HEK293 (cell line): Measurements from ENCODE around the gene MAP3K6.

Experiments used
- MYNN ChIP-seq: fragments of 450-650 bp; formaldehyde crosslinking; IDR thresholded peaks from 2 replicates; pipeline ENCODE4 v1.5.1; 2016; ENCODE audit warnings: missing biosample characterization, missing genetic modification characterization, borderline replicate concordance
- ZNF239 ChIP-seq: fragments of 450-650 bp; formaldehyde crosslinking; IDR thresholded peaks from 2 replicates; pipeline ENCODE4 v1.5.1; 2016; ENCODE audit warnings: missing biosample characterization, missing genetic modification characterization
- TF ChIP-seq, protein P1 (sequence below): fragments of 450-650 bp; formaldehyde crosslinking; IDR thresholded peaks from 2 replicates; pipeline ENCODE4 v1.5.1; 2016; ENCODE audit warnings: missing biosample characterization, missing genetic modification characterization
- TF ChIP-seq, protein P2 (sequence below): fragments of 450-650 bp; formaldehyde crosslinking; IDR thresholded peaks from 2 replicates; pipeline ENCODE4 v1.5.1; 2016; ENCODE audit warnings: missing biosample characterization, missing genetic modification characterization, low read depth
- TF ChIP-seq, protein P3 (sequence below): fragments of 450-650 bp; formaldehyde crosslinking; IDR thresholded peaks from 2 replicates; pipeline ENCODE4 v1.5.1; 2016; ENCODE audit warnings: missing biosample characterization, missing genetic modification characterization

DNA sequence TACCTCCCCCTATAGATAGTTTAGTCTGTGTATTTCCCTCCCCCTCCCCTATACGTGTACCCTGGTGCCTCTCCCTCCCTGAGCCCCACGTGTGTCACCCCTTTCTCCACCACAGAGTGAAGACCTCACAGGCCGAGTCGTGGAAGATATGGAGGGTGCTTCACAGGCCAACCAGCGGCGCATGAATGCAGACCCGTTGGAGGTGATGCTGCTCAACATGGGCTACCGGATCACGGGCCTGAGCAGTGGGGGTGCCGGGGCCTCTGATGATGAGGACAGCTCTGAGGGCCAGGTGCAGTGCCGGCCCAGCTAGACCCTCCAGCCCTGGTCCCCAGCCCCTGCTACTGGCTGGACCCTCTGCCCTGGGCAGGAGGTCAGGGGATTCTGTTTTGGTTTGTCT is 60.7 kb downstream of the MAP3K6 start:
- TF ChIP-seq, protein P1, sequence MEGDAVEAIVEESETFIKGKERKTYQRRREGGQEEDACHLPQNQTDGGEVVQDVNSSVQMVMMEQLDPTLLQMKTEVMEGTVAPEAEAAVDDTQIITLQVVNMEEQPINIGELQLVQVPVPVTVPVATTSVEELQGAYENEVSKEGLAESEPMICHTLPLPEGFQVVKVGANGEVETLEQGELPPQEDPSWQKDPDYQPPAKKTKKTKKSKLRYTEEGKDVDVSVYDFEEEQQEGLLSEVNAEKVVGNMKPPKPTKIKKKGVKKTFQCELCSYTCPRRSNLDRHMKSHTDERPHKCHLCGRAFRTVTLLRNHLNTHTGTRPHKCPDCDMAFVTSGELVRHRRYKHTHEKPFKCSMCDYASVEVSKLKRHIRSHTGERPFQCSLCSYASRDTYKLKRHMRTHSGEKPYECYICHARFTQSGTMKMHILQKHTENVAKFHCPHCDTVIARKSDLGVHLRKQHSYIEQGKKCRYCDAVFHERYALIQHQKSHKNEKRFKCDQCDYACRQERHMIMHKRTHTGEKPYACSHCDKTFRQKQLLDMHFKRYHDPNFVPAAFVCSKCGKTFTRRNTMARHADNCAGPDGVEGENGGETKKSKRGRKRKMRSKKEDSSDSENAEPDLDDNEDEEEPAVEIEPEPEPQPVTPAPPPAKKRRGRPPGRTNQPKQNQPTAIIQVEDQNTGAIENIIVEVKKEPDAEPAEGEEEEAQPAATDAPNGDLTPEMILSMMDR: no peak
- TF ChIP-seq ZNF239 (tag by site-specific recombination) (no peak), MYNN (no peak)
- TF ChIP-seq, protein P2, sequence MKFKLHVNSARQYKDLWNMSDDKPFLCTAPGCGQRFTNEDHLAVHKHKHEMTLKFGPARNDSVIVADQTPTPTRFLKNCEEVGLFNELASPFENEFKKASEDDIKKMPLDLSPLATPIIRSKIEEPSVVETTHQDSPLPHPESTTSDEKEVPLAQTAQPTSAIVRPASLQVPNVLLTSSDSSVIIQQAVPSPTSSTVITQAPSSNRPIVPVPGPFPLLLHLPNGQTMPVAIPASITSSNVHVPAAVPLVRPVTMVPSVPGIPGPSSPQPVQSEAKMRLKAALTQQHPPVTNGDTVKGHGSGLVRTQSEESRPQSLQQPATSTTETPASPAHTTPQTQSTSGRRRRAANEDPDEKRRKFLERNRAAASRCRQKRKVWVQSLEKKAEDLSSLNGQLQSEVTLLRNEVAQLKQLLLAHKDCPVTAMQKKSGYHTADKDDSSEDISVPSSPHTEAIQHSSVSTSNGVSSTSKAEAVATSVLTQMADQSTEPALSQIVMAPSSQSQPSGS (tag by site-specific recombination): no peak
- TF ChIP-seq, protein P3, sequence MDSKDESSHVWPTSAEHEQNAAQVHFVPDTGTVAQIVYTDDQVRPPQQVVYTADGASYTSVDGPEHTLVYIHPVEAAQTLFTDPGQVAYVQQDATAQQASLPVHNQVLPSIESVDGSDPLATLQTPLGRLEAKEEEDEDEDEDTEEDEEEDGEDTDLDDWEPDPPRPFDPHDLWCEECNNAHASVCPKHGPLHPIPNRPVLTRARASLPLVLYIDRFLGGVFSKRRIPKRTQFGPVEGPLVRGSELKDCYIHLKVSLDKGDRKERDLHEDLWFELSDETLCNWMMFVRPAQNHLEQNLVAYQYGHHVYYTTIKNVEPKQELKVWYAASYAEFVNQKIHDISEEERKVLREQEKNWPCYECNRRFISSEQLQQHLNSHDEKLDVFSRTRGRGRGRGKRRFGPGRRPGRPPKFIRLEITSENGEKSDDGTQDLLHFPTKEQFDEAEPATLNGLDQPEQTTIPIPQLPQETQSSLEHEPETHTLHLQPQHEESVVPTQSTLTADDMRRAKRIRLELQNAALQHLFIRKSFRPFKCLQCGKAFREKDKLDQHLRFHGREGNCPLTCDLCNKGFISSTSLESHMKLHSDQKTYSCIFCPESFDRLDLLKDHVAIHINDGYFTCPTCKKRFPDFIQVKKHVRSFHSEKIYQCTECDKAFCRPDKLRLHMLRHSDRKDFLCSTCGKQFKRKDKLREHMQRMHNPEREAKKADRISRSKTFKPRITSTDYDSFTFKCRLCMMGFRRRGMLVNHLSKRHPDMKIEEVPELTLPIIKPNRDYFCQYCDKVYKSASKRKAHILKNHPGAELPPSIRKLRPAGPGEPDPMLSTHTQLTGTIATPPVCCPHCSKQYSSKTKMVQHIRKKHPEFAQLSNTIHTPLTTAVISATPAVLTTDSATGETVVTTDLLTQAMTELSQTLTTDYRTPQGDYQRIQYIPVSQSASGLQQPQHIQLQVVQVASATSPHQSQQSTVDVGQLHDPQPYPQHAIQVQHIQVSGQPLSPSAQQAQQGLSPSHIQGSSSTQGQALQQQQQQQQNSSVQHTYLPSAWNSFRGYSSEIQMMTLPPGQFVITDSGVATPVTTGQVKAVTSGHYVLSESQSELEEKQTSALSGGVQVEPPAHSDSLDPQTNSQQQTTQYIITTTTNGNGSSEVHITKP (tag by site-specific recombination): no peak
